Uterus (tissue), 2 donors: ENCODE measurements around the gene KRTAP1-1.
"Not testable (repeated sequence)": the region's sequence is repeated elsewhere in the genome, so short reads cannot be mapped to it uniquely, and the experiment has no call there.

Experiments
- CTCF ChIP-seq, 4 experiments: fragments of 200-600 bp in 2 of 4; fragments of 450-650 bp in 2 of 4; sonication (generic) in 2 of 4; IDR thresholded peaks; one replicate each; pipeline ENCODE4 v1.5.1; 2016 to 2019; ENCODE audit warnings: antibody characterized with exemption in 4 of 4, mild to moderate bottlenecking in 2 of 4, moderate library complexity in 1 of 4
- POLR2A ChIP-seq, 2 donors: fragments of 450-650 bp; IDR thresholded peaks; one replicate each; pipeline ENCODE4 v1.6.1; 2016; ENCODE audit warnings: antibody characterized with exemption in 2 of 2, mild to moderate bottlenecking in 1 of 2, moderate library complexity in 1 of 2

- not testable (repeated sequence) for TF ChIP-seq POLR2A, CTCF (IDR thresholded peaks at IDR 0.05)
Measured at GRCh38 chr17:41040783-41041571, at the start of gene KRTAP1-1.
